Measurements from ENCODE around the gene FBXO39. TPM values are rescaled to one million over a fixed set of nuclear protein-coding genes. Genes with fewer than 3 reads are reported as not detected.

FBXO39 gene
- total and polyA plus RNA-seq, 9 of the 15 experiments (the other 6 are each of a cell fraction or from before 2014, with no cell fraction given) = not detected

DNA sequence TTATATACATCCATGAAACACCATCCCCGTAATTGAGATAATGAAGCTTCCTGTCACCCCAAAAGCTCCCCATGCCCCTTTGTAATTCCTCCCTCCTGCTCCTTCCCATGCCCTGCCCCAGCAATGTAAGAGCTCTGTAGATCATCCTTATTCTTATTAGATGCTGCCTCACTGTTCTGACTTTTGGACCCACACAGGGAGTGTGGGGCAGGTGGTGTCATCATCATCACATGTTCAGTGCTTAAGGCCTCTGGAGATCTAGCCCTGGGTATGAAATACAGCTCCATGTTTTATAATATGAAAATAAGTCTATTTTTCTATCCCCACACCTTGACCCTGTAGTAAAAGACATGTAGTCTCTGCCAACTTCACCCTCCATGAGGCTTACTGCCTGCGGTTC, 18.3 kb upstream of the FBXO39 start (continued):
- TF ChIP-seq ZNF124 (CRISPR knock-in tag; IDR thresholded peaks at IDR 0.05) (no peak), ZNF589 (CRISPR knock-in tag; IDR thresholded peaks at IDR 0.05; ENCODE audit: low read depth) (no peak), THRAP3 (IDR thresholded peaks at IDR 0.05; ENCODE audit: borderline replicate concordance) (no peak), GTF2A2 (tag; IDR thresholded peaks at IDR 0.05) (no peak)
- TF ChIP-seq, protein P1, sequence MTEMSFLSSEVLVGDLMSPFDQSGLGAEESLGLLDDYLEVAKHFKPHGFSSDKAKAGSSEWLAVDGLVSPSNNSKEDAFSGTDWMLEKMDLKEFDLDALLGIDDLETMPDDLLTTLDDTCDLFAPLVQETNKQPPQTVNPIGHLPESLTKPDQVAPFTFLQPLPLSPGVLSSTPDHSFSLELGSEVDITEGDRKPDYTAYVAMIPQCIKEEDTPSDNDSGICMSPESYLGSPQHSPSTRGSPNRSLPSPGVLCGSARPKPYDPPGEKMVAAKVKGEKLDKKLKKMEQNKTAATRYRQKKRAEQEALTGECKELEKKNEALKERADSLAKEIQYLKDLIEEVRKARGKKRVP (CRISPR knock-in tag; IDR thresholded peaks at IDR 0.05) = no peak
- TF ChIP-seq, protein P2, sequence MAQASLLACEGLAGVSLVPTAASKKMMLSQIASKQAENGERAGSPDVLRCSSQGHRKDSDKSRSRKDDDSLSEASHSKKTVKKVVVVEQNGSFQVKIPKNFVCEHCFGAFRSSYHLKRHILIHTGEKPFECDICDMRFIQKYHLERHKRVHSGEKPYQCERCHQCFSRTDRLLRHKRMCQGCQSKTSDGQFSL (CRISPR knock-in tag; IDR thresholded peaks at IDR 0.05) = no peak
- TF ChIP-seq, protein P2 (tag; IDR thresholded peaks at IDR 0.05) = no peak
- TF ChIP-seq, protein P3, sequence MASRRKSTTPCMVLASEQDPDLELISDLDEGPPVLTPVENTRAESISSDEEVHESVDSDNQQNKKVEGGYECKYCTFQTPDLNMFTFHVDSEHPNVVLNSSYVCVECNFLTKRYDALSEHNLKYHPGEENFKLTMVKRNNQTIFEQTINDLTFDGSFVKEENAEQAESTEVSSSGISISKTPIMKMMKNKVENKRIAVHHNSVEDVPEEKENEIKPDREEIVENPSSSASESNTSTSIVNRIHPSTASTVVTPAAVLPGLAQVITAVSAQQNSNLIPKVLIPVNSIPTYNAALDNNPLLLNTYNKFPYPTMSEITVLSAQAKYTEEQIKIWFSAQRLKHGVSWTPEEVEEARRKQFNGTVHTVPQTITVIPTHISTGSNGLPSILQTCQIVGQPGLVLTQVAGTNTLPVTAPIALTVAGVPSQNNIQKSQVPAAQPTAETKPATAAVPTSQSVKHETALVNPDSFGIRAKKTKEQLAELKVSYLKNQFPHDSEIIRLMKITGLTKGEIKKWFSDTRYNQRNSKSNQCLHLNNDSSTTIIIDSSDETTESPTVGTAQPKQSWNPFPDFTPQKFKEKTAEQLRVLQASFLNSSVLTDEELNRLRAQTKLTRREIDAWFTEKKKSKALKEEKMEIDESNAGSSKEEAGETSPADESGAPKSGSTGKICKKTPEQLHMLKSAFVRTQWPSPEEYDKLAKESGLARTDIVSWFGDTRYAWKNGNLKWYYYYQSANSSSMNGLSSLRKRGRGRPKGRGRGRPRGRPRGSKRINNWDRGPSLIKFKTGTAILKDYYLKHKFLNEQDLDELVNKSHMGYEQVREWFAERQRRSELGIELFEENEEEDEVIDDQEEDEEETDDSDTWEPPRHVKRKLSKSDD (conservative IDR thresholded peaks at IDR 0.05; ENCODE audit: low read length) = no peak
